Medulla oblongata (tissue), 1 donor: ENCODE measurements around the gene EFEMP1.
"Not testable (repeated sequence)": the region's sequence is repeated elsewhere in the genome, so short reads cannot be mapped to it uniquely, and the experiment has no call there.

Experiments
- DNase-seq: peaks from one replicate; pipeline ENCODE4 v3.0.0-alpha.2; 2015; ENCODE audit errors: extremely low spot score

EFEMP1 gene

GRCh38 chr2:55827855-55828254 lies 95.7 kb downstream of the EFEMP1 start:
- DNase-seq: no peak

GRCh38 chr2:55827428-55827827 lies 96.2 kb downstream of the EFEMP1 start:
- DNase-seq: not testable (repeated sequence)

- no peak for DNase-seq
Observed at GRCh38 chr2:55826246-55826645, 97.3 kb downstream of the EFEMP1 start.

- no peak for DNase-seq
Observed at GRCh38 chr2:55824551-55825096, 99.0 kb downstream of the EFEMP1 start.
